Endothelial cell (in vitro differentiated cells): Measurements from ENCODE around the gene HIPK1. TPM values are rescaled to one million over a fixed set of nuclear protein-coding genes. Genes with fewer than 3 reads are reported as not detected.

ENCODE experiments used
- DNase-seq: peaks from one replicate; pipeline ENCODE4 v3.0.0; 2021; ENCODE audit warnings: low spot score
- H3K27ac Mint-ChIP-seq: one replicate; pipeline ENCODE4 v1.8.0; 2021; ENCODE audit warnings: mixed read lengths, inconsistent platforms; ENCODE audit not compliant: unreplicated experiment
- H3K27me3 Mint-ChIP-seq: one replicate; pipeline ENCODE4 v1.8.0; 2021; ENCODE audit warnings: mild to moderate bottlenecking, moderate library complexity, mixed read lengths, inconsistent platforms; ENCODE audit not compliant: unreplicated experiment
- H3K36me3 Mint-ChIP-seq: one replicate; pipeline ENCODE4 v1.8.0; 2021; ENCODE audit warnings: mild to moderate bottlenecking, low read depth, mixed read lengths, inconsistent platforms; ENCODE audit not compliant: unreplicated experiment
- H3K4me1 Mint-ChIP-seq: one replicate; pipeline ENCODE4 v1.8.0; 2021; ENCODE audit warnings: mild to moderate bottlenecking, mixed read lengths, inconsistent platforms; ENCODE audit not compliant: unreplicated experiment
- H3K4me3 Mint-ChIP-seq: one replicate; pipeline ENCODE4 v1.8.0; 2021; ENCODE audit warnings: mild to moderate bottlenecking, mixed read lengths, inconsistent platforms; ENCODE audit not compliant: unreplicated experiment
- H3K9me3 Mint-ChIP-seq: one replicate; pipeline ENCODE4 v1.8.0; 2021; ENCODE audit warnings: mixed read lengths, inconsistent platforms; ENCODE audit not compliant: unreplicated experiment
- CTCF ChIP-seq: fragments of 200-600 bp; sonication (generic); IDR thresholded peaks from one replicate; pipeline ENCODE4 v1.5.0; 2021; ENCODE audit warnings: antibody characterized with exemption; ENCODE audit not compliant: unreplicated experiment
- total RNA-seq: library from RNA; stranded (reverse); fragmentation: NEBNext Ultra II Directional; extraction: Animal tissue kit (Norgen Biotek cat#: 25700); gene quantifications from one replicate; pipeline ENCODE4 v1.2.1, GENCODE V29; 2021; ENCODE audit not compliant: unreplicated experiment

The HIPK1 gene
- total RNA-seq, 1 donor from 2014 or later: 56.6 TPM

- DNase-seq: no peak
- Mint-ChIP-seq H3K27me3 (peaks cover 12% of the 10 kb centered on the region), H3K36me3 (peaks cover 23% of the 10 kb centered on the region), H3K4me1 (peaks cover 23% of the 10 kb centered on the region), H3K27ac (peak overlapping the region; percentile 88), H3K4me3 (peak overlapping the region; percentile 98), H3K9me3 (no peaks in the 10 kb centered on the region)
- no peak for TF ChIP-seq CTCF
Measured at GRCh38 chr1:113904293-113904673, 24.8 kb upstream of the HIPK1 start.

- Mint-ChIP-seq H3K9me3 (no peaks in the 10 kb centered on the region), H3K27me3 (peaks cover 12% of the 10 kb centered on the region)
Measured at GRCh38 chr1:113904674-113905434, 24.3 kb upstream of the HIPK1 start, which contains the start of the genes AP4B1 and DCLRE1B. AP4B1 (minus strand) TSS chr1:113904799; CDS start chr1:113904717, 82 bp downstream. DCLRE1B (plus strand) TSS chr1:113905326; CDS start chr1:113905587, 261 bp downstream.

GRCh38 chr1:113905435-113905861, 23.7 kb upstream of the HIPK1 start:
- no peaks in the 10 kb centered on the region for H3K9me3 Mint-ChIP-seq
- no peak for TF ChIP-seq CTCF
- peak; percentile 7 for DNase-seq
- H3K27ac Mint-ChIP-seq: peak overlapping the region; percentile 88
- peaks cover 25% of the 10 kb centered on the region for H3K36me3 Mint-ChIP-seq
- H3K4me1 Mint-ChIP-seq: peaks cover 23% of the 10 kb centered on the region
- peaks cover 12% of the 10 kb centered on the region for H3K27me3 Mint-ChIP-seq
- peak overlapping the region; percentile 98 for H3K4me3 Mint-ChIP-seq

More at GRCh38 chr1:113904674-113905434, 24.3 kb upstream of the HIPK1 start, which contains the start of the genes AP4B1 and DCLRE1B:
- H3K4me1 Mint-ChIP-seq: peaks cover 23% of the 10 kb centered on the region
- peak; percentile 97 for DNase-seq
- peak; percentile 26 for TF ChIP-seq CTCF
- H3K27ac Mint-ChIP-seq: peak within 1 kb of the TSS; percentile 88
- H3K36me3 Mint-ChIP-seq: peaks cover 21% of the 10 kb centered on the region
- peak within 1 kb of the TSS; percentile 98 for H3K4me3 Mint-ChIP-seq

- no peaks in the 10 kb centered on the region for H3K4me1 Mint-ChIP-seq
- no peak overlapping the region for H3K27ac Mint-ChIP-seq
- peaks cover 22% of the 10 kb centered on the region for H3K36me3 Mint-ChIP-seq
Measured at GRCh38 chr1:113912594-113913311, 16.4 kb upstream of the HIPK1 start.

More at GRCh38 chr1:113912594-113913311, 16.4 kb upstream of the HIPK1 start:
- no peak for TF ChIP-seq CTCF
- H3K9me3 Mint-ChIP-seq: no peaks in the 10 kb centered on the region
- no peak for DNase-seq
- no peak overlapping the region for H3K4me3 Mint-ChIP-seq
- peaks cover 2% of the 10 kb centered on the region for H3K27me3 Mint-ChIP-seq
